CD8-positive, alpha-beta memory T cell (primary cell): ENCODE measurements around the gene PACSIN3. TPM values are rescaled to one million over a fixed set of nuclear protein-coding genes. Genes with fewer than 3 reads are reported as not detected.
A peak's percentile ranks its signal among the peaks of the same experiment; 100 is the strongest.

Source experiments
- CTCF ChIA-PET: fragments of 350-600 bp; sonication (Branson Sonifier 250); formaldehyde crosslinking; loops from one replicate; lab custom pipeline; 2021; ENCODE audit warnings: antibody characterized with exemption; lab: Charles Lee
- POLR2A ChIA-PET: fragments of 350-600 bp; sonication (Branson Sonifier 250); formaldehyde crosslinking; loops from one replicate; lab custom pipeline; 2021; ENCODE audit warnings: antibody characterized with exemption; lab: Charles Lee
- DNase-seq, 5 donors: peaks; one replicate each; pipeline versions ENCODE4 v3.0.0 to v3.0.0-alpha.2; 2020 to 2022; ENCODE audit warnings: mixed read lengths in 1 of 5
- H3K27ac ChIP-seq: one replicate; pipeline ENCODE4 v1.7.0; 2013; ENCODE audit warnings: low read depth, mild to moderate bottlenecking, low read length, moderate library complexity
- H3K27me3 ChIP-seq: 2 replicates; pipeline ENCODE4 v1.7.0; 2013; ENCODE audit warnings: low read length, mild to moderate bottlenecking; ENCODE audit not compliant: insufficient read depth, poor library complexity, severe bottlenecking
- H3K36me3 ChIP-seq: 2 replicates; pipeline ENCODE4 v1.7.0; 2013; ENCODE audit warnings: mild to moderate bottlenecking, low read length, moderate library complexity; ENCODE audit not compliant: insufficient read depth
- H3K4me1 ChIP-seq: 2 replicates; pipeline ENCODE4 v1.7.0; 2013; ENCODE audit warnings: mild to moderate bottlenecking, low read length, moderate library complexity; ENCODE audit not compliant: insufficient read depth
- H3K4me3 ChIP-seq: 2 replicates; pipeline ENCODE4 v1.7.0; 2013; ENCODE audit warnings: mild to moderate bottlenecking, low read length
- H3K9me3 ChIP-seq: 2 replicates; pipeline ENCODE4 v1.7.0; 2013; ENCODE audit warnings: mild to moderate bottlenecking, low read length
- H3K27ac Mint-ChIP-seq, 8 donors: one replicate each; pipeline ENCODE4 v1.8.0; 2020 to 2021; ENCODE audit warnings: mixed read lengths in 8 of 8, mild to moderate bottlenecking in 6 of 8, inconsistent platforms in 3 of 8, moderate library complexity in 3 of 8
- H3K27me3 Mint-ChIP-seq, 2 donors: one replicate each; pipeline ENCODE4 v1.8.0; 2020 to 2021; ENCODE audit warnings: mixed read lengths in 2 of 2, mild to moderate bottlenecking in 1 of 2, moderate library complexity in 1 of 2
- H3K36me3 Mint-ChIP-seq, 3 donors: one replicate each; pipeline ENCODE4 v1.8.0; 2020 to 2021; ENCODE audit warnings: mixed read lengths in 3 of 3, inconsistent platforms in 1 of 3, mild to moderate bottlenecking in 1 of 3
- H3K4me1 Mint-ChIP-seq, 3 donors: one replicate each; pipeline ENCODE4 v1.8.0; 2020 to 2021; ENCODE audit warnings: mixed read lengths in 3 of 3, inconsistent platforms in 1 of 3, mild to moderate bottlenecking in 1 of 3
- H3K4me3 Mint-ChIP-seq, 7 donors: one replicate each; pipeline ENCODE4 v1.8.0; 2020 to 2021; ENCODE audit warnings: mixed read lengths in 7 of 7, mild to moderate bottlenecking in 6 of 7, moderate library complexity in 4 of 7, inconsistent platforms in 2 of 7
- H3K9me3 Mint-ChIP-seq, 5 donors: one replicate each; pipeline ENCODE4 v1.8.0; 2020 to 2022; ENCODE audit warnings: mixed read lengths in 5 of 5, mild to moderate bottlenecking in 3 of 5, moderate library complexity in 2 of 5, inconsistent platforms in 1 of 5
- polyA plus RNA-seq: library from polyadenylated mRNA; unstranded; fragments of 300-500 nt; fragmentation: Illumina TruSeq; gene quantifications from one replicate; pipeline ENCODE4 v1.2.3, GENCODE V29; 2021
- total RNA-seq, 2 experiments: library from RNA; stranded (reverse); gene quantifications; one replicate each; pipeline ENCODE4 v1.2.3, GENCODE V29; 2021

The PACSIN3 gene
- total and polyA plus RNA-seq, 3 experiments from 2014 or later, result 7.9 to 9.2 TPM; not detected in 1

DNA sequence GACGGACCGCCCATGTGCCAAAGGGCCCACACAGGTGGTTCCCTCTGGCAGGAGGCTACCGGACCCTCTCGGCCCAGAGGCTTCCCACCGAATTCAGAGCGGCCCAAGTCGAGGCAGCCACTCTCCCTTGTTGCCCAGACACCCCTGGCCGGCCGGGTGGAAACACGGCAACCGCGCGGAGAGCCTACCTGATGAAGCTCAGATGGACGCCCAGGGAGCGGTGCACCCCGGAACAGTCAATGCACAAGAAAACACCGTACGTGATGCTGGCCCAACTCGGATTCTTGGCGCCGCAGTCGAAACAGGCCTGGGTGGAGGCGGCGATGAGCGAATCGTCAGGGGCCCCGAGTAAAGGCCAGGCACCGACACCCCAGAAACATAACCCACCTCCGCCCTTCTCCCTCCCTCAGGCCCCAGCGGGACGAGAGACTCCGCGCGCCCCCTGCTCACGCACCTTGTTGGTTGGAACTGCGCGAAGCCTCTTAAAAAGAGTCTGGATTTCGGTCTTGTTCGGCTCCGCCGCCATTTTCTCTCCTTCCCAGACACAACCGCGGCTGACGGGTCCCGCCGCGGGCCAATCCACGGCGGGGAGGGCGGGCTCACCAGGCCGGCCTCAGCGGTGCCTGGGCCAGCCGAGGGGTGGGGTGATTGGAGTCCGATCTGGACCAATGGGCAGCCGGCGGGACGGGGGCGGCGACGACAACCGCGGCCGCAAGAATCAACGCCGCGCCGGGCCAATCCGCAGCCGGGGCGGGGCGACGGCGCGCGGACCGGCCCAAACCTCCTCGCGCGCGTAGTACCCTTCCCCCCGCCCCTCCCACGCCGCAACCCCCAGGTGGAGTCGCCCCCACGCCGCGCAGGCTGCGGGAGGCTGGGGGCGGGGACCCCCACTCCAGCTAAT lies 9.7 kb downstream of the PACSIN3 start, which contains the start of gene ARFGAP2:
Gene ARFGAP2, minus strand, starts transcription at position 552 of the 901 bp plus-strand sequence. Its CDS starts 26 bp downstream, at position 526.
- Histone ChIP-seq H3K4me3 (peak within 1 kb of the TSS; percentile 89), H3K27ac (peak within 1 kb of the TSS; percentile 82), H3K9me3 (no peaks in the 10 kb centered on the region), H3K36me3 (peaks cover 29% of the 10 kb centered on the region), H3K27me3 (no peaks in the 10 kb centered on the region), H3K4me1 (peaks cover 22% of the 10 kb centered on the region)
- ChIA-PET POLR2A (interaction anchor here (0.5 to 2.4 kb wide), 4 partner anchors 38 to 267 kb away, joined by 4 to 15 read pairs (median 9); partner anchors contain the start of genes DDB2 and MADD), CTCF (interaction anchor here (1.0 to 3.7 kb wide), 14 partner anchors 9 to 232 kb away, joined by 3 to 21 read pairs (median 5); partner anchors contain the start of genes ACP2, PACSIN3 and SLC39A13)
- Mint-ChIP-seq H3K9me3 (peaks cover 0 to 4% (median 0%) of the 10 kb centered on the region in 5 donors), H3K27me3 (peaks cover 0 to 7% of the 10 kb centered on the region in 2 donors), H3K4me3 (peak within 1 kb of the TSS; percentile 94 to 100 (median 99)), H3K27ac (peak within 1 kb of the TSS; percentile 98 to 100 (median 99)), H3K36me3 (peaks cover 0 to 50% (median 8%) of the 10 kb centered on the region in 3 donors), H3K4me1 (peaks cover 28 to 59% (median 47%) of the 10 kb centered on the region in 3 donors)
- peak; percentile 94 to 97 (median 96) for DNase-seq

DNA sequence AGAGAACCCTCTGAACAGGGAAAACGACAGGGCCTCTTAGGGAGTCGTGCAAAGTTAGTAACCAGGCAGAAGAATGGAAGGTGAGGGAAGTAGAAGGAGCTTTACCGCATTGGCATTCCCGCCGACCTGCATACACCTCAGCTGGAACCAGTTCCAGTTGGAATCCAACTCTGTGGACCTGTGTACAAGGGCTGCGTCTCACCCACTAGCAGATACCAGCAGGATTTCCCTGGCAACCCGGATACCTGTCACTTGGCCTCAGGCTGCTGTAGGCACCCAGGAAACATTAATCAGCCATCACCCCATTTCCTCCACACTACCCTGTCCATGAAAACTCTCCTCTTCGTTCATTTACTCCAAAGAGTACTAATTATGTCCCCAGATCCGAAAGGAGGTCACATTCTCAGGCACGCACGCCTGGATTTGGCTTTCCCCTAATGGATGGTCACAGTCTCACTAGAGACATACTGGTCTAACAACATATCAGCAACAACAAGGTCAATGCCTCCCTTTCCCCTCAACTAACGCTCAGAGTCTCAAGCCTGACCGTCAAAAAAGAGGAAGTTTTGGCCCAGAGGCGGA lies 10.4 kb downstream of the PACSIN3 start:
- Mint-ChIP-seq H3K9me3 (peaks cover 0 to 4% (median 0%) of the 10 kb centered on the region in 5 donors), H3K4me3 (peak overlapping the region; percentile 94 to 100 (median 99)), H3K27me3 (peaks cover 0 to 4% of the 10 kb centered on the region in 2 donors), H3K27ac (peak overlapping the region; percentile 97 to 100 (median 98)), H3K36me3 (peaks cover 0 to 58% (median 10%) of the 10 kb centered on the region in 3 donors), H3K4me1 (peaks cover 28 to 65% (median 49%) of the 10 kb centered on the region in 3 donors)
- H3K27me3 ChIP-seq, result no peaks in the 10 kb centered on the region
- ChIA-PET POLR2A (interaction anchor here (0.5 to 1.0 kb wide), 2 partner anchors 20 to 105 kb away, joined by 3 read pairs; no protein-coding TSS in a partner anchor), CTCF (interaction anchor here (0.6 to 2.2 kb wide), 3 partner anchors 30 to 467 kb away, joined by 3 to 5 read pairs (median 3); no protein-coding TSS in a partner anchor)
- no peaks in the 10 kb centered on the region for H3K9me3 ChIP-seq
- DNase-seq, result no peak
- H3K4me3 ChIP-seq, result peak overlapping the region; percentile 88
- H3K27ac ChIP-seq, result peak overlapping the region; percentile 82
- peaks cover 37% of the 10 kb centered on the region for H3K36me3 ChIP-seq
- peaks cover 22% of the 10 kb centered on the region for H3K4me1 ChIP-seq

DNA sequence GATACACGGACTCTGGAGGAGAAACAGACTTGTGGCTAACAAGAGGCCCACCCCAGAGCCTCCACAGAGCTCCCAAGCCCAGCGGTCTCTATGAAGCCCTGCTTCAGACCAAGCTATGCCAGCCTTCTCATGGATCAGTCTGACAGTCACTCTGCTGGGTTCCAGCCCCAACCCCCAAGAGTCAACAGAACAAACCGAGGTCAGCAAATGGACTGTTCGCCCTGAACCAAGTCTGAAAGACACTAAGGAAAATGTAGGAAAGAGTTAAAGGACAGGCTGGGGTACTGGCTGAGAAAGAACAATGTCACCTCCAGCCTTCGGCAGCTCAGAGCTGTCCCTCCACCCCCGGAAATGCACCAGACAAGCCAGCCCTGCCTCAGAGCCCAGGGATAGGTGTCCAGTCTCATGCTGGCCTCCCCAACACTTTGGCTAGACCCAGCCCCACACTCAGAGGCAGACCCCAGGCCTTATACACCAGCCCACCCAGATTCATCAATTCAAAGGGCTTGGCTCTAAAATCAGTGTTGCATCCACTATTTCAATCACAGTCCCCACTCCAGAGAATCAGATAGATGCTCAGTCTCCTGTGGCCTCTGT lies 13.4 kb downstream of the PACSIN3 start:
- ChIA-PET POLR2A (interaction anchor here (0.5 kb wide), 1 partner anchor 332 kb away, joined by 4 read pairs; no protein-coding TSS in a partner anchor), CTCF (interaction anchor here (1.1 to 1.2 kb wide), 3 partner anchors 20 to 239 kb away, joined by 3 to 4 read pairs (median 4); no protein-coding TSS in a partner anchor)
- Mint-ChIP-seq H3K4me3 (peak overlapping the region in 3 of 7 donors; percentile 9 to 81 (median 37)), H3K9me3 (peaks cover 0 to 4% (median 0%) of the 10 kb centered on the region in 5 donors), H3K36me3 (peaks cover 0 to 78% (median 12%) of the 10 kb centered on the region in 3 donors), H3K27ac (peak overlapping the region in 3 of 8 donors; percentile 12 to 69 (median 26)), H3K4me1 (peaks cover 29 to 60% (median 50%) of the 10 kb centered on the region in 3 donors), H3K27me3 (peaks cover 0 to 4% of the 10 kb centered on the region in 2 donors)
- Histone ChIP-seq H3K27ac (no peak overlapping the region), H3K4me3 (no peak overlapping the region), H3K36me3 (peaks cover 58% of the 10 kb centered on the region), H3K27me3 (no peaks in the 10 kb centered on the region), H3K4me1 (peaks cover 17% of the 10 kb centered on the region), H3K9me3 (no peaks in the 10 kb centered on the region)
- no peak for DNase-seq

DNA sequence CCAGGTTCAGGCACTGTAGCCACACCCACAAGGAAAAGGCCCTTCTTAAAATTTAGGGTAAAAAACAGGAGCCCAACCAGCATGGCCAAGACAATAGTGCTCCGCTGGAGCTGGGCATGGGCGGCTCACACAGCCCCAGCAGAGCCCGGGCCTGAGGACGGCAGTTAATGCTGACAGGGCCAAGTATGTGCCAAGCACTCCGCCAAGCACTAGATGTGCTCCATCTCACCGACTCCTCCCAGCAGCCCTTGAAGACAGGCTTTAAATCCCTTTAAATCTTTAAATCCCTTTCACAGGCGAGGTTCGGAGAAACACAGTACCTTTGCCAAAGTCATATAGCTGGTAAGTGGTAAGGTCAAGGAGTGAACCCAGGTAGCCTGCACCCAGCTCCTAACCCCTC lies 14.4 kb downstream of the PACSIN3 start:
- Histone ChIP-seq H3K9me3 (no peaks in the 10 kb centered on the region), H3K4me1 (peaks cover 13% of the 10 kb centered on the region), H3K27me3 (no peaks in the 10 kb centered on the region), H3K36me3 (peaks cover 68% of the 10 kb centered on the region), H3K27ac (no peak overlapping the region), H3K4me3 (no peak overlapping the region)
- peaks cover 0 to 2% (median 0%) of the 10 kb centered on the region in 5 donors for H3K9me3 Mint-ChIP-seq
- H3K27ac Mint-ChIP-seq, result peak overlapping the region in 3 of 8 donors; percentile 17 to 39 (median 17)
- POLR2A ChIA-PET, result no interaction called here
- H3K36me3 Mint-ChIP-seq, result peaks cover 0 to 85% (median 12%) of the 10 kb centered on the region in 3 donors
- H3K4me3 Mint-ChIP-seq, result peak overlapping the region in 1 of 7 donors; percentile 42
- no peak for DNase-seq
- no peaks in the 10 kb centered on the region for H3K27me3 Mint-ChIP-seq
- peaks cover 21 to 52% (median 42%) of the 10 kb centered on the region in 3 donors for H3K4me1 Mint-ChIP-seq
- CTCF ChIA-PET, result interaction anchor here (1.1 to 1.4 kb wide), 4 partner anchors 9 to 240 kb away, joined by 3 to 6 read pairs (median 4); no protein-coding TSS in a partner anchor

DNA sequence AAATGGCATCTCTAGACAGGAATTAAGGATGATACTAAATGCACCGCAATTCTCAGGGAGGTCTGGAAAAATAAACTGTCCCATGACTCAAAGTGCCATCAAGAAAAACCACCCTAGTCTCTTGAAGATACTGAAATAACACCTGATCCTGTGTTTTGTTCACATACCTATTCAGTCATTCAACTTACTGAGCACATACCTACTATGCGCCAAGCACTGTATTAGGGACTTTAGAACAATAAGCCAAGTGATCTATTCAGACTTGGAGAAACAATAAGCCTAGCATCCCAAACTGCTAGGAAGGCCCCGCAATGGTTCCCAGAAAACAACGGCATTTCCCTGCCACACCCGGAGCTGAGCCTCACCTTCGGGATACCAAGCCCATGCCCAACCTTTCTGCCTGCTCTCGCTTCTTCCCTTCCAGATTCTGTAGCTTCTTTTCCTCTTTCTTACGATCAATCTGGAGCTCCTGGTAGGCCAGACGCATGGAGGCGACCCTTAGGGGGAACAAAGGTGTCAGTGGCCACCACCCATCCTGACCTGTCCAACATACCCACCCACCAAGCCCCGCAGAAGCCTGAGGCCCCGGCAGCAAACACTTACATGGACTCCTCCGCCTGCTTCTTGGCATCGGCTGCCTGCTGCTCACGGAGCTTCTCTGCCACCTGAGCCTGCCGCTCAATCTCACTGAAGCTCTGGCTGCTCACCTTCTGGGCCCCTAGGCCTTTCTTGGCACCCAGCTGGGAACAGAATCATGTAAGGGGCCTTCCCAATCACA lies 15.0 kb downstream of the PACSIN3 start:
- POLR2A ChIA-PET, result no interaction called here
- H3K27ac ChIP-seq, result no peak overlapping the region
- no peak overlapping the region for H3K4me3 ChIP-seq
- peaks cover 13% of the 10 kb centered on the region for H3K4me1 ChIP-seq
- CTCF ChIA-PET, result interaction anchor here (1.1 to 1.4 kb wide), 5 partner anchors 8 to 241 kb away, joined by 3 to 6 read pairs (median 4); no protein-coding TSS in a partner anchor
- H3K9me3 ChIP-seq, result no peaks in the 10 kb centered on the region
- Mint-ChIP-seq H3K4me3 (peak overlapping the region in 1 of 7 donors; percentile 21), H3K4me1 (peaks cover 21 to 49% (median 42%) of the 10 kb centered on the region in 3 donors), H3K27me3 (no peaks in the 10 kb centered on the region), H3K9me3 (peaks cover 0 to 2% (median 0%) of the 10 kb centered on the region in 5 donors), H3K36me3 (peaks cover 0 to 85% (median 12%) of the 10 kb centered on the region in 3 donors), H3K27ac (peak overlapping the region in 5 of 8 donors; percentile 17 to 78 (median 39))
- no peak for DNase-seq
- H3K36me3 ChIP-seq, result peaks cover 74% of the 10 kb centered on the region
- H3K27me3 ChIP-seq, result no peaks in the 10 kb centered on the region

DNA sequence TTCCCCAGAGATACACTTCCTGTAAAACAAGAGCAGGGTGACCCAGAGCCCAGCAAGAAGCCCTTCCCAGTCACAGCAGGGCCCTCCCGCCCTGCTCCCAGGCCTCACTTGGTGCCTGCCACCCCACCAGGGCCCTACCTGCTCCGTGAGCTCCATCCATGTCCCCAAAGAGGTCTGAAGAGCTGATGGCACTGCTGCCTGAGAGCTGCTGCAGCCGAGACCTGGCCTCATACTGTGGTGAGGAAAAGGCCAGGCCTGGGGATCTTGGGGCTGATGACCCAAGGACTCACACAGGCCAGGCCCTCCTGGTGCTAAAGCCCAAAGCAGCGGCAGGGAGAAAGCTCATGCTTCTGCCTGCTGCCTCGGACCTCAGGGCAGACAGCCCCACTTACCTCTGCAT lies 19.9 kb downstream of the PACSIN3 start:
- Mint-ChIP-seq H3K4me1 (peaks cover 2 to 10% (median 4%) of the 10 kb centered on the region in 3 donors), H3K9me3 (no peaks in the 10 kb centered on the region), H3K4me3 (no peak overlapping the region), H3K27ac (no peak overlapping the region), H3K27me3 (no peaks in the 10 kb centered on the region), H3K36me3 (peaks cover 0 to 76% (median 6%) of the 10 kb centered on the region in 3 donors)
- H3K36me3 ChIP-seq, result peaks cover 65% of the 10 kb centered on the region
- H3K27me3 ChIP-seq, result no peaks in the 10 kb centered on the region
- POLR2A ChIA-PET, result no interaction called here
- no peaks in the 10 kb centered on the region for H3K4me1 ChIP-seq
- DNase-seq, result no peak
- no peaks in the 10 kb centered on the region for H3K9me3 ChIP-seq
- no peak overlapping the region for H3K4me3 ChIP-seq
- no peak overlapping the region for H3K27ac ChIP-seq
- CTCF ChIA-PET, result interaction anchor here (0.7 kb wide), 1 partner anchor 55 kb away, joined by 3 read pairs; no protein-coding TSS in a partner anchor
